ENCODE measurements around the gene PLA2G2C. TPM values are rescaled to one million over a fixed set of nuclear protein-coding genes. Genes with fewer than 3 reads are reported as not detected.

PLA2G2C gene
- total and polyA plus RNA-seq, 2 experiments from 2014 or later = not detected

- TF ChIP-seq, protein P1, sequence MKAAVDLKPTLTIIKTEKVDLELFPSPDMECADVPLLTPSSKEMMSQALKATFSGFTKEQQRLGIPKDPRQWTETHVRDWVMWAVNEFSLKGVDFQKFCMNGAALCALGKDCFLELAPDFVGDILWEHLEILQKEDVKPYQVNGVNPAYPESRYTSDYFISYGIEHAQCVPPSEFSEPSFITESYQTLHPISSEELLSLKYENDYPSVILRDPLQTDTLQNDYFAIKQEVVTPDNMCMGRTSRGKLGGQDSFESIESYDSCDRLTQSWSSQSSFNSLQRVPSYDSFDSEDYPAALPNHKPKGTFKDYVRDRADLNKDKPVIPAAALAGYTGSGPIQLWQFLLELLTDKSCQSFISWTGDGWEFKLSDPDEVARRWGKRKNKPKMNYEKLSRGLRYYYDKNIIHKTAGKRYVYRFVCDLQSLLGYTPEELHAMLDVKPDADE (IDR thresholded peaks at IDR 0.05) = no peak
These were observed at the start of gene PLA2G2C, which contains the start of gene UBXN10 (continued) for GRCh38 chr1:20185834-20186782.

DNA sequence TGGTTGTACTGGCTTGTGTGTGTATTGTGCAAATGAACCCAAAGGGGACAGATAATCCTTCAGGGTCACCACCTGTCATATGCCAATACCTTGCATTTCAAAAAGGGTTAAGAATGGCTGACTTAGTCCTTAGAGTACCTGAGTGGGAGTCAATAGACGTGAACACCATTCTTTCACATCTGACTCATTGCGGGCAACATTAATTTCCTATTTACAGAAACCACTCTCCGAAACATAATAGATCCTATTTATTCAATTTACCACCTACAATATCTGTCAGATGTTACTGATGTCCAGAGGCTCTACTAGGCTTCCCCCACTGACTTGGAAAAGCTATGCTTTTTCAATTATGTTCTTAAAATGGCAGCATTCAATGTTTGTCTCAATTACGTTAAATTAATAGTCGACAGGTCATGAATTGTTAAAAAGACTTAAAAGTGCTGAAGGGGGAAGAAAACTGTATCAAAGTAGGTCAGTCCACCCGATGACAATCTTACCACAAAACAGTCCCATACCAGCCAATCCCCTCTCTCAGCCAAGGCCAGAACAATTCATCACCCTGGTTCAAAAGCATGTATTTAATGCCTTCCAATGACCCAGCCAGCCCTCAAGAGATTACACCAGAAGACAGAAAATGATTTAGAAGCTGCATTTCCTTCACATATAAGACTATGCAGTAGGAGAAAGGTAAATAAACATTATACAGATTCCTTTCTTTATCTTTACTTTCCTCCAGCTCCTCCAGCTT, 48.6 kb upstream of the PLA2G2C start:
- Mint-ChIP-seq H3K27me3 (ENCODE audit: insufficient read depth, low read depth, poor library complexity) (peaks cover 4% of the 10 kb centered on the region), H3K4me3 (no peak overlapping the region), H3K9me3 (no peaks in the 10 kb centered on the region), H3K4me1 (peaks cover 18% of the 10 kb centered on the region), H3K36me3 (ENCODE audit: low read depth) (no peaks in the 10 kb centered on the region), H3K27ac (no peak overlapping the region)
- Histone ChIP-seq H3K9me2 (ENCODE audit: insufficient read depth) (no peaks in the 10 kb centered on the region), H2AFZ (no peak overlapping the region), H3K79me2 (replicated peaks; ENCODE audit: insufficient read depth) (no peaks in the 10 kb centered on the region), H3K27me3 (ENCODE audit: insufficient read depth) (no peaks in the 10 kb centered on the region), H3K27ac (ENCODE audit: low read depth) (no peak overlapping the region), H3K36me3 (ENCODE audit: insufficient read depth) (no peaks in the 10 kb centered on the region), H3K4me2 (no peak overlapping the region), H3K4me3 (no peak overlapping the region), H3K4me1 (ENCODE audit: insufficient read depth) (no peaks in the 10 kb centered on the region), H3F3A (replicated peaks; ENCODE audit: low read depth) (no peaks in the 10 kb centered on the region), H4K20me1 (replicated peaks; ENCODE audit: insufficient read depth) (no peaks in the 10 kb centered on the region)
- DNase-seq (ENCODE audit: low spot score) = no peak
- TF ChIP-seq, protein P2, sequence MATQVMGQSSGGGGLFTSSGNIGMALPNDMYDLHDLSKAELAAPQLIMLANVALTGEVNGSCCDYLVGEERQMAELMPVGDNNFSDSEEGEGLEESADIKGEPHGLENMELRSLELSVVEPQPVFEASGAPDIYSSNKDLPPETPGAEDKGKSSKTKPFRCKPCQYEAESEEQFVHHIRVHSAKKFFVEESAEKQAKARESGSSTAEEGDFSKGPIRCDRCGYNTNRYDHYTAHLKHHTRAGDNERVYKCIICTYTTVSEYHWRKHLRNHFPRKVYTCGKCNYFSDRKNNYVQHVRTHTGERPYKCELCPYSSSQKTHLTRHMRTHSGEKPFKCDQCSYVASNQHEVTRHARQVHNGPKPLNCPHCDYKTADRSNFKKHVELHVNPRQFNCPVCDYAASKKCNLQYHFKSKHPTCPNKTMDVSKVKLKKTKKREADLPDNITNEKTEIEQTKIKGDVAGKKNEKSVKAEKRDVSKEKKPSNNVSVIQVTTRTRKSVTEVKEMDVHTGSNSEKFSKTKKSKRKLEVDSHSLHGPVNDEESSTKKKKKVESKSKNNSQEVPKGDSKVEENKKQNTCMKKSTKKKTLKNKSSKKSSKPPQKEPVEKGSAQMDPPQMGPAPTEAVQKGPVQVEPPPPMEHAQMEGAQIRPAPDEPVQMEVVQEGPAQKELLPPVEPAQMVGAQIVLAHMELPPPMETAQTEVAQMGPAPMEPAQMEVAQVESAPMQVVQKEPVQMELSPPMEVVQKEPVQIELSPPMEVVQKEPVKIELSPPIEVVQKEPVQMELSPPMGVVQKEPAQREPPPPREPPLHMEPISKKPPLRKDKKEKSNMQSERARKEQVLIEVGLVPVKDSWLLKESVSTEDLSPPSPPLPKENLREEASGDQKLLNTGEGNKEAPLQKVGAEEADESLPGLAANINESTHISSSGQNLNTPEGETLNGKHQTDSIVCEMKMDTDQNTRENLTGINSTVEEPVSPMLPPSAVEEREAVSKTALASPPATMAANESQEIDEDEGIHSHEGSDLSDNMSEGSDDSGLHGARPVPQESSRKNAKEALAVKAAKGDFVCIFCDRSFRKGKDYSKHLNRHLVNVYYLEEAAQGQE (IDR thresholded peaks at IDR 0.05; ENCODE audit: unreplicated experiment) = no peak
- TF ChIP-seq, protein P3, sequence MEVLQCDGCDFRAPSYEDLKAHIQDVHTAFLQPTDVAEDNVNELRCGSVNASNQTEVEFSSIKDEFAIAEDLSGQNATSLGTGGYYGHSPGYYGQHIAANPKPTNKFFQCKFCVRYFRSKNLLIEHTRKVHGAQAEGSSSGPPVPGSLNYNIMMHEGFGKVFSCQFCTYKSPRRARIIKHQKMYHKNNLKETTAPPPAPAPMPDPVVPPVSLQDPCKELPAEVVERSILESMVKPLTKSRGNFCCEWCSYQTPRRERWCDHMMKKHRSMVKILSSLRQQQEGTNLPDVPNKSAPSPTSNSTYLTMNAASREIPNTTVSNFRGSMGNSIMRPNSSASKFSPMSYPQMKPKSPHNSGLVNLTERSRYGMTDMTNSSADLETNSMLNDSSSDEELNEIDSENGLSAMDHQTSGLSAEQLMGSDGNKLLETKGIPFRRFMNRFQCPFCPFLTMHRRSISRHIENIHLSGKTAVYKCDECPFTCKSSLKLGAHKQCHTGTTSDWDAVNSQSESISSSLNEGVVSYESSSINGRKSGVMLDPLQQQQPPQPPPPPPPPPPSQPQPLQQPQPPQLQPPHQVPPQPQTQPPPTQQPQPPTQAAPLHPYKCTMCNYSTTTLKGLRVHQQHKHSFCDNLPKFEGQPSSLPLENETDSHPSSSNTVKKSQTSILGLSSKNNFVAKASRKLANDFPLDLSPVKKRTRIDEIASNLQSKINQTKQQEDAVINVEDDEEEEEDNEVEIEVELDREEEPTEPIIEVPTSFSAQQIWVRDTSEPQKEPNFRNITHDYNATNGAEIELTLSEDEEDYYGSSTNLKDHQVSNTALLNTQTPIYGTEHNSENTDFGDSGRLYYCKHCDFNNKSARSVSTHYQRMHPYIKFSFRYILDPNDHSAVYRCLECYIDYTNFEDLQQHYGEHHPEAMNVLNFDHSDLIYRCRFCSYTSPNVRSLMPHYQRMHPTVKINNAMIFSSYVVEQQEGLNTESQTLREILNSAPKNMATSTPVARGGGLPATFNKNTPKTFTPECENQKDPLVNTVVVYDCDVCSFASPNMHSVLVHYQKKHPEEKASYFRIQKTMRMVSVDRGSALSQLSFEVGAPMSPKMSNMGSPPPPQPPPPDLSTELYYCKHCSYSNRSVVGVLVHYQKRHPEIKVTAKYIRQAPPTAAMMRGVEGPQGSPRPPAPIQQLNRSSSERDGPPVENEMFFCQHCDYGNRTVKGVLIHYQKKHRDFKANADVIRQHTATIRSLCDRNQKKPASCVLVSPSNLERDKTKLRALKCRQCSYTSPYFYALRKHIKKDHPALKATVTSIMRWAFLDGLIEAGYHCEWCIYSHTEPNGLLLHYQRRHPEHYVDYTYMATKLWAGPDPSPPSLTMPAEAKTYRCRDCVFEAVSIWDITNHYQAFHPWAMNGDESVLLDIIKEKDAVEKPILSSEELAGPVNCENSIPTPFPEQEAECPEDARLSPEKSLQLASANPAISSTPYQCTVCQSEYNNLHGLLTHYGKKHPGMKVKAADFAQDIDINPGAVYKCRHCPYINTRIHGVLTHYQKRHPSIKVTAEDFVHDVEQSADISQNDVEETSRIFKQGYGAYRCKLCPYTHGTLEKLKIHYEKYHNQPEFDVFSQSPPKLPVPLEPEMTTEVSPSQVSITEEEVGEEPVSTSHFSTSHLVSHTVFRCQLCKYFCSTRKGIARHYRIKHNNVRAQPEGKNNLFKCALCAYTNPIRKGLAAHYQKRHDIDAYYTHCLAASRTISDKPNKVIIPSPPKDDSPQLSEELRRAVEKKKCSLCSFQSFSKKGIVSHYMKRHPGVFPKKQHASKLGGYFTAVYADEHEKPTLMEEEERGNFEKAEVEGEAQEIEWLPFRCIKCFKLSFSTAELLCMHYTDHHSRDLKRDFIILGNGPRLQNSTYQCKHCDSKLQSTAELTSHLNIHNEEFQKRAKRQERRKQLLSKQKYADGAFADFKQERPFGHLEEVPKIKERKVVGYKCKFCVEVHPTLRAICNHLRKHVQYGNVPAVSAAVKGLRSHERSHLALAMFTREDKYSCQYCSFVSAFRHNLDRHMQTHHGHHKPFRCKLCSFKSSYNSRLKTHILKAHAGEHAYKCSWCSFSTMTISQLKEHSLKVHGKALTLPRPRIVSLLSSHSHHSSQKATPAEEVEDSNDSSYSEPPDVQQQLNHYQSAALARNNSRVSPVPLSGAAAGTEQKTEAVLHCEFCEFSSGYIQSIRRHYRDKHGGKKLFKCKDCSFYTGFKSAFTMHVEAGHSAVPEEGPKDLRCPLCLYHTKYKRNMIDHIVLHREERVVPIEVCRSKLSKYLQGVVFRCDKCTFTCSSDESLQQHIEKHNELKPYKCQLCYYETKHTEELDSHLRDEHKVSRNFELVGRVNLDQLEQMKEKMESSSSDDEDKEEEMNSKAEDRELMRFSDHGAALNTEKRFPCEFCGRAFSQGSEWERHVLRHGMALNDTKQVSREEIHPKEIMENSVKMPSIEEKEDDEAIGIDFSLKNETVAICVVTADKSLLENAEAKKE (CRISPR knock-in tag; IDR thresholded peaks at IDR 0.05) = no peak
- TF ChIP-seq POLR2AphosphoS5 (IDR thresholded peaks at IDR 0.05; ENCODE audit: low read depth) (no peak), CTCF (conservative IDR thresholded peaks at IDR 0.05; ENCODE audit: low read depth in 2 of 2) (no peak), NANOG (IDR thresholded peaks at IDR 0.05; ENCODE audit: borderline replicate concordance) (no peak)
- no peak for ATAC-seq
